MM.1S (cell line): Measurements from ENCODE around the gene NYAP1.

ENCODE experiments used
- CTCF ChIP-seq: fragments of 300-600 bp; sonication (generic); IDR thresholded peaks from 2 replicates; pipeline ENCODE4 v1.5.1; 2016; ENCODE audit warnings: antibody characterized with exemption, low read length, mixed read lengths
- EZH2 ChIP-seq: fragments of 300-600 bp; sonication (generic); optimal IDR thresholded peaks from 2 replicates; pipeline ENCODE3; 2017; ENCODE audit warnings: low read depth, mild to moderate bottlenecking, antibody characterized with exemption, low read length, mixed read lengths

- TF ChIP-seq CTCF (no peak), EZH2 (no peak)
Observed at GRCh38 chr7:100510437-100511239, 26.9 kb downstream of the NYAP1 start.
